Measurements from ENCODE around the gene LIFR. TPM values are rescaled to one million over a fixed set of nuclear protein-coding genes. Genes with fewer than 3 reads are reported as not detected.

The LIFR gene, protein sequence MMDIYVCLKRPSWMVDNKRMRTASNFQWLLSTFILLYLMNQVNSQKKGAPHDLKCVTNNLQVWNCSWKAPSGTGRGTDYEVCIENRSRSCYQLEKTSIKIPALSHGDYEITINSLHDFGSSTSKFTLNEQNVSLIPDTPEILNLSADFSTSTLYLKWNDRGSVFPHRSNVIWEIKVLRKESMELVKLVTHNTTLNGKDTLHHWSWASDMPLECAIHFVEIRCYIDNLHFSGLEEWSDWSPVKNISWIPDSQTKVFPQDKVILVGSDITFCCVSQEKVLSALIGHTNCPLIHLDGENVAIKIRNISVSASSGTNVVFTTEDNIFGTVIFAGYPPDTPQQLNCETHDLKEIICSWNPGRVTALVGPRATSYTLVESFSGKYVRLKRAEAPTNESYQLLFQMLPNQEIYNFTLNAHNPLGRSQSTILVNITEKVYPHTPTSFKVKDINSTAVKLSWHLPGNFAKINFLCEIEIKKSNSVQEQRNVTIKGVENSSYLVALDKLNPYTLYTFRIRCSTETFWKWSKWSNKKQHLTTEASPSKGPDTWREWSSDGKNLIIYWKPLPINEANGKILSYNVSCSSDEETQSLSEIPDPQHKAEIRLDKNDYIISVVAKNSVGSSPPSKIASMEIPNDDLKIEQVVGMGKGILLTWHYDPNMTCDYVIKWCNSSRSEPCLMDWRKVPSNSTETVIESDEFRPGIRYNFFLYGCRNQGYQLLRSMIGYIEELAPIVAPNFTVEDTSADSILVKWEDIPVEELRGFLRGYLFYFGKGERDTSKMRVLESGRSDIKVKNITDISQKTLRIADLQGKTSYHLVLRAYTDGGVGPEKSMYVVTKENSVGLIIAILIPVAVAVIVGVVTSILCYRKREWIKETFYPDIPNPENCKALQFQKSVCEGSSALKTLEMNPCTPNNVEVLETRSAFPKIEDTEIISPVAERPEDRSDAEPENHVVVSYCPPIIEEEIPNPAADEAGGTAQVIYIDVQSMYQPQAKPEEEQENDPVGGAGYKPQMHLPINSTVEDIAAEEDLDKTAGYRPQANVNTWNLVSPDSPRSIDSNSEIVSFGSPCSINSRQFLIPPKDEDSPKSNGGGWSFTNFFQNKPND
- 100 to 1,000 TPM; 179 to 225 (median 222) TPM for total RNA-seq

DNA sequence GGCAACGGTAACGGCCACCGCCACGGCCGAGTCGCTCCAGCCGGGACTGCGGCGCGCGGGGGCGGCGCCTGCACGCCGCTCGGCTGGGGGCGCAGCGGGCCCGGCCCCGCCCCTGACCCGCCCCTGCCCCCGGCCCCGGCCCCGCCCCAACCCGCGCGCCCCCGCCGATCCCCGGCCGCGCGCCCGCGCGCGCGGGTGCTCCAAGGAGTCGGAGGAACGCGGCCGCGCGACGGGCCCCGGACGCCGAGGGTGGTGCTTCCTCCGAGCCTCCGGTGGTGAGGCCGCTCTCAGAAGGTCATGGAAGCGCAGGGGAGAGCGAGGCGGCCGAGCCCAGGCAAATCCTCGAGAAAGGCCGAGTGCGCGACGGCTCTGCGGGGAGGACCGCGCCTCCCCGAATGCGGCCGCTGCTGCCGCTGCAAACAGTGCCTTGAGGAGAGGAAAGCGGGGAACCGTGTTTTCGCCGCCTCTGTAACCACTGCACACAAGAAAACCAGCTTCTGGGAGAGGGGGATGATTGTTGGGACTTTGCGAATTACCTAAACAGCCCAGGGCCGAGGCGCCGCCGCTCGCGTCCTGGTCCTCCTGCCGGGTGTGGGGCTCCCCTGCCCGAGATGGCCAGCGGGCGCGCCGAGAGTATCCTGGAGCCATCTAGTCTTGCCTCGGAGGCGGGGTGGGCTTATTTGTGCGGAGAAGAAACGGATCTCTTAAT lies at the start of gene LIFR:
Gene LIFR, minus strand, starts transcription at position 48 of the 709 bp plus-strand sequence. CDS start 25,999 bp downstream, outside the sequence.
- Histone ChIP-seq H3K9me3 (no peaks in the 10 kb centered on the region), H3K27ac (peak within 1 kb of the TSS; percentile 94 to 97), H3K4me1 (peaks cover 0 to 5% of the 10 kb centered on the region in 2 donors), H3K36me3 (no peaks in the 10 kb centered on the region), H3K4me3 (peak within 1 kb of the TSS; percentile 83 to 91 (median 88)), H3K27me3 (no peaks in the 10 kb centered on the region)
- intact Hi-C loops (cut with DNase I; ENCODE audit: low total_unique reads) = no loop called here
- peak; percentile 72 to 81 for DNase-seq (ENCODE audit: low spot score in 2 of 2)
- peak; percentile 79 to 91 (median 87) for TF ChIP-seq POLR2AphosphoS5 (IDR thresholded peaks at IDR 0.05)
- peak; percentile 85 for TF ChIP-seq POLR2A (IDR thresholded peaks at IDR 0.05)
- TF ChIP-seq, protein P1, sequence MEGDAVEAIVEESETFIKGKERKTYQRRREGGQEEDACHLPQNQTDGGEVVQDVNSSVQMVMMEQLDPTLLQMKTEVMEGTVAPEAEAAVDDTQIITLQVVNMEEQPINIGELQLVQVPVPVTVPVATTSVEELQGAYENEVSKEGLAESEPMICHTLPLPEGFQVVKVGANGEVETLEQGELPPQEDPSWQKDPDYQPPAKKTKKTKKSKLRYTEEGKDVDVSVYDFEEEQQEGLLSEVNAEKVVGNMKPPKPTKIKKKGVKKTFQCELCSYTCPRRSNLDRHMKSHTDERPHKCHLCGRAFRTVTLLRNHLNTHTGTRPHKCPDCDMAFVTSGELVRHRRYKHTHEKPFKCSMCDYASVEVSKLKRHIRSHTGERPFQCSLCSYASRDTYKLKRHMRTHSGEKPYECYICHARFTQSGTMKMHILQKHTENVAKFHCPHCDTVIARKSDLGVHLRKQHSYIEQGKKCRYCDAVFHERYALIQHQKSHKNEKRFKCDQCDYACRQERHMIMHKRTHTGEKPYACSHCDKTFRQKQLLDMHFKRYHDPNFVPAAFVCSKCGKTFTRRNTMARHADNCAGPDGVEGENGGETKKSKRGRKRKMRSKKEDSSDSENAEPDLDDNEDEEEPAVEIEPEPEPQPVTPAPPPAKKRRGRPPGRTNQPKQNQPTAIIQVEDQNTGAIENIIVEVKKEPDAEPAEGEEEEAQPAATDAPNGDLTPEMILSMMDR (IDR thresholded peaks at IDR 0.05) = peak in 1 of 3 donors; percentile 15

DNA sequence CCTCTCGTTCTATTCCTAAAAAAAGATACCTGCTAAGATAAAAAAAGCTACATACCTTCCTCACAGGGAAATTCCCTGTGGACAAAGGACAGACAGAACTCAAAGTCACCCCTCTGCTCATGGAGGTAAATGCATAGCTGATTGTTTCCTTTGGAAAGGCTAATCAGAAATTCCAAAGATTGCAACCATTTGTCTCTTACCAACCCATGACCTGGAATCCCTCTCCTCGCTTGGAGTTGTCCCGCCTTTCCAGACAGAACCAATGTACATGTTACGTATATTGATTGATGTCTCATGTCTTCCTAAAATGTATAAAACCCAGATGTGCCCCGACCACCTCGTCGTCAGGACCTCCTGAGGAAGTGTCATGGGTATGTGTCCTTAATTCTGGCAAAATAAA lies 49.2 kb upstream of the LIFR start:
- H3K9me3 ChIP-seq = no peaks in the 10 kb centered on the region
- TF ChIP-seq POLR2A (IDR thresholded peaks at IDR 0.05) = no peak
- no peak for TF ChIP-seq POLR2AphosphoS5 (IDR thresholded peaks at IDR 0.05)
- TF ChIP-seq, protein P1 (IDR thresholded peaks at IDR 0.05) = no peak
- H3K27me3 ChIP-seq = no peaks in the 10 kb centered on the region
- no peaks in the 10 kb centered on the region for H3K36me3 ChIP-seq
- DNase-seq (ENCODE audit: low spot score in 2 of 2) = no peak
- H3K4me1 ChIP-seq = no peaks in the 10 kb centered on the region
- intact Hi-C loops (cut with DNase I; ENCODE audit: low total_unique reads) = no loop called here
- H3K4me3 ChIP-seq = no peak overlapping the region
- no peak overlapping the region for H3K27ac ChIP-seq

DNA sequence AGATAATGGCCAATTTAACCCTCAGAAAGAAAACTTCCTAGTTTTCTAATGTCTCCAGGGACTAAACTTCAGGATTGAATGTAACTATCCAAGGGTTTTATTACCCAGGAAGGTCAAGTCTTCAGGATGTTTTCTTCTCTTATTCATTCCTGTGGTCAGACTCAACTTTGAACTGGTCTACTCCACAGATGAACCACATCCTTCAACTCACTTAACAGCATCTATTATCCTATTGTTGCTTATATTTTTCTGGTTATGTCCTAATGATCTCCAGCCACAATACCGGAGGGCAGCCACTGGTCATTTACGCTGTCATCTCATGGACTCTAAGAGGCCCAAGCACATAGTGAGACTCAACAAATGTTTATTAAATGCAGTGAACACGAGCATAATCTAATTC lies 47.2 kb upstream of the LIFR start:
- Histone ChIP-seq H3K27ac (no peak overlapping the region), H3K4me3 (no peak overlapping the region), H3K4me1 (no peaks in the 10 kb centered on the region), H3K27me3 (no peaks in the 10 kb centered on the region), H3K9me3 (no peaks in the 10 kb centered on the region), H3K36me3 (no peaks in the 10 kb centered on the region)
- DNase-seq (ENCODE audit: low spot score in 2 of 2) = no peak
- TF ChIP-seq, protein P1 (IDR thresholded peaks at IDR 0.05) = no peak
- TF ChIP-seq POLR2AphosphoS5 (IDR thresholded peaks at IDR 0.05) = no peak
- TF ChIP-seq POLR2A (IDR thresholded peaks at IDR 0.05) = no peak
- intact Hi-C loops (cut with DNase I; ENCODE audit: low total_unique reads) = no loop called here

DNA sequence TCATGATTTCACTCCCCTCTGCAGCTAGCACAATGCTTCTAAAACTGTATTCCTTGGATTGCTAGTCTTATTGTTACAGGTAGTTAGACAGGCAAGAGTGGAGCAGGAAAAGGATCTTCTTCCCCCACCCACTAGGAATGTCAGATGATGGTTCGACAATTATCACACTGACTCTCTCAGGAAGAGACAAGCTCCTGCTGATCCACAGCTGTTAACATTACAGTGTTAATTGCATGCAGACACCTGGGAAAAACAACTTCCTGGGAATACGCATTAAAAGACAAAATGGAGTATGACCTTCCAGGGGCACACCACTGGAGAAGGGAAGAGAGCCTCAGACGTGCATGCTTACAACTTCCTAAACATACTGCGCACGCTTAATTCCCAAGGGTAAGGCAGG lies 46.2 kb upstream of the LIFR start:
- no peak overlapping the region for H3K27ac ChIP-seq
- H3K9me3 ChIP-seq = no peaks in the 10 kb centered on the region
- no peak for DNase-seq (ENCODE audit: low spot score in 2 of 2)
- no peaks in the 10 kb centered on the region for H3K4me1 ChIP-seq
- no peak overlapping the region for H3K4me3 ChIP-seq
- H3K36me3 ChIP-seq = no peaks in the 10 kb centered on the region
- intact Hi-C loops (cut with DNase I; ENCODE audit: low total_unique reads) = no loop called here
- no peaks in the 10 kb centered on the region for H3K27me3 ChIP-seq
- TF ChIP-seq POLR2AphosphoS5 (IDR thresholded peaks at IDR 0.05) (no peak), POLR2A (IDR thresholded peaks at IDR 0.05) (no peak)

DNA sequence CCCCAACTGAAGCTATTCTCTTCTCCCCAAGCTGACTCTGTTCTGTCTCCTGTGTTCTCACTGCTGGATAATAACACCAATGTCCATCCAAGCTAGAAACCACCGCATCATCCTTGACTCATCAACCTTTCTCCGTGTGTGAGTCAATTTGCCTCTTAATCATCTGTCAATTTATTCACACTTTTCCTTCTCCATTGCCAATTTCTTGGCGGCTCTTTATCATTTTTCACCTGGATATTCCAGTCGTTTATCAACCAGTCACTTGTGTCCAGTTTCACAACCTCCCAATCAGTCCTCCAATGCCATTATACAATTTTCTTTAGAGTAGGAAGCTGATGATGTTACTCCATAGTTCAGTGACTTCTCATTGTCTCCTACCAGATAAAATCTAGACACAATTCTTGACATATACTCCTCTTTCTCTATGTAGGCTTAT lies 45.4 kb upstream of the LIFR start:
- intact Hi-C loops (cut with DNase I; ENCODE audit: low total_unique reads) = no loop called here
- H3K27me3 ChIP-seq = no peaks in the 10 kb centered on the region
- no peak for DNase-seq (ENCODE audit: low spot score in 2 of 2)
- no peaks in the 10 kb centered on the region for H3K36me3 ChIP-seq
- H3K4me3 ChIP-seq = no peak overlapping the region
- H3K9me3 ChIP-seq = no peaks in the 10 kb centered on the region
- no peaks in the 10 kb centered on the region for H3K4me1 ChIP-seq
- no peak overlapping the region for H3K27ac ChIP-seq
- TF ChIP-seq, protein P1 (IDR thresholded peaks at IDR 0.05) = no peak
- TF ChIP-seq POLR2A (IDR thresholded peaks at IDR 0.05) (no peak), POLR2AphosphoS5 (IDR thresholded peaks at IDR 0.05) (no peak)
